HEK293 (cell line): ENCODE data around the gene IMMT.

Experiments used
- CTCF ChIA-PET: fragments of 350-600 bp; formaldehyde crosslinking; extraction: SDS; loops from one replicate; lab custom pipeline; 2021; ENCODE audit warnings: antibody characterized with exemption; lab: Yijun Ruan, JAX
- POLR2A ChIA-PET: fragments of 300-600 bp; formaldehyde crosslinking; extraction: SDS; loops from one replicate; lab custom pipeline; 2020; ENCODE audit warnings: antibody characterized with exemption, inconsistent platforms; lab: Yijun Ruan, JAX
- H3K27ac ChIP-seq: fragments of 200-500 bp; sonication (Bioruptor generic); 2 replicates; pipeline ENCODE4 v1.5.1; 2014; ENCODE audit warnings: low read depth, low read length, control low read depth, inconsistent platforms; ENCODE audit errors: extremely low read depth
- H3K36me3 ChIP-seq, 2 experiments: fragments of 200-500 bp in 1 of 2; sonication (Bioruptor generic) in 1 of 2; 1 replicate in 1 of 2; 2 replicates in 1 of 2; pipeline ENCODE4 v1.5.1; 2014 to 2017; ENCODE audit warnings: inconsistent platforms in 2 of 2, low read length in 2 of 2; ENCODE audit not compliant: control insufficient read depth in 2 of 2, insufficient read depth in 1 of 2
- H3K4me1 ChIP-seq: fragments of 200-500 bp; sonication (Bioruptor generic); 2 replicates; pipeline ENCODE4 v1.5.1; 2014; ENCODE audit warnings: mild to moderate bottlenecking, low read length, inconsistent platforms; ENCODE audit not compliant: control insufficient read depth, insufficient read depth
- H3K4me3 ChIP-seq: 2 replicates; pipeline ENCODE4 v1.5.1; 2011; ENCODE audit warnings: low read depth, mild to moderate bottlenecking, control low read depth, low read length, moderate library complexity
- H3K9me3 ChIP-seq: fragments of 200-500 bp; sonication (Bioruptor generic); 2 replicates; pipeline ENCODE4 v1.5.1; 2014; ENCODE audit warnings: low read depth, low read length, inconsistent platforms; ENCODE audit not compliant: control insufficient read depth, insufficient read depth
- BCL11A ChIP-seq: fragments of 450-650 bp; formaldehyde crosslinking; IDR thresholded peaks from 2 replicates; pipeline ENCODE4 v1.5.1; 2016; ENCODE audit warnings: low read depth, missing biosample characterization, missing genetic modification characterization
- SETDB1 ChIP-seq: IDR thresholded peaks from one replicate; pipeline ENCODE4 v1.6.1; 2017; ENCODE audit warnings: mild to moderate bottlenecking, low read length, moderate library complexity, mixed read lengths; ENCODE audit not compliant: insufficient read length
- SP3 ChIP-seq: fragments of 450-650 bp; formaldehyde crosslinking; IDR thresholded peaks from 2 replicates; pipeline ENCODE4 v1.5.1; 2016; ENCODE audit warnings: missing biosample characterization, missing genetic modification characterization
- YY1 ChIP-seq: fragments of 450-650 bp; formaldehyde crosslinking; IDR thresholded peaks from 2 replicates; pipeline ENCODE4 v1.5.1; 2018; ENCODE audit warnings: missing biosample characterization, missing genetic modification characterization
- ZBTB17 ChIP-seq: fragments of 450-650 bp; formaldehyde crosslinking; IDR thresholded peaks from 2 replicates; pipeline ENCODE4 v1.5.1; 2016; ENCODE audit warnings: missing biosample characterization, missing genetic modification characterization
- ZFHX2 ChIP-seq: fragments of 450-650 bp; formaldehyde crosslinking; conservative IDR thresholded peaks from 2 replicates; pipeline ENCODE4 v1.5.1; 2016; ENCODE audit warnings: missing biosample characterization, missing genetic modification characterization
- ZFP37 ChIP-seq: fragments of 450-650 bp; formaldehyde crosslinking; IDR thresholded peaks from 2 replicates; pipeline ENCODE4 v1.5.1; 2016; ENCODE audit warnings: missing biosample characterization, missing genetic modification characterization
- ZNF114 ChIP-seq: fragments of 450-650 bp; formaldehyde crosslinking; IDR thresholded peaks from 2 replicates; pipeline ENCODE4 v1.5.0; 2017; ENCODE audit warnings: missing biosample characterization, missing genetic modification characterization
- ZNF138 ChIP-seq: fragments of 450-650 bp; formaldehyde crosslinking; IDR thresholded peaks from 2 replicates; pipeline ENCODE4 v1.5.1; 2016; ENCODE audit warnings: missing biosample characterization, missing genetic modification characterization, borderline replicate concordance
- ZNF16 ChIP-seq: fragments of 450-650 bp; formaldehyde crosslinking; IDR thresholded peaks from 2 replicates; pipeline ENCODE4 v1.5.1; 2016; ENCODE audit warnings: low read depth, missing biosample characterization, missing genetic modification characterization
- ZNF174 ChIP-seq: fragments of 450-650 bp; formaldehyde crosslinking; IDR thresholded peaks from 2 replicates; pipeline ENCODE4 v1.5.0; 2017; ENCODE audit warnings: missing biosample characterization, mild to moderate bottlenecking, missing genetic modification characterization
- ZNF211 ChIP-seq: fragments of 450-650 bp; formaldehyde crosslinking; IDR thresholded peaks from 2 replicates; pipeline ENCODE4 v1.5.1; 2016; ENCODE audit warnings: low read depth, missing biosample characterization, missing genetic modification characterization
- ZNF23 ChIP-seq: fragments of 450-650 bp; formaldehyde crosslinking; IDR thresholded peaks from 2 replicates; pipeline ENCODE4 v1.5.1; 2016; ENCODE audit warnings: missing biosample characterization, missing genetic modification characterization, borderline replicate concordance
- ZNF404 ChIP-seq: fragments of 450-650 bp; formaldehyde crosslinking; IDR thresholded peaks from 2 replicates; pipeline ENCODE4 v1.5.1; 2017; ENCODE audit warnings: missing biosample characterization, missing genetic modification characterization
- ZNF416 ChIP-seq: fragments of 450-650 bp; formaldehyde crosslinking; IDR thresholded peaks from 2 replicates; pipeline ENCODE4 v1.5.1; 2016; ENCODE audit warnings: missing biosample characterization, missing genetic modification characterization
- ZNF426 ChIP-seq: fragments of 450-650 bp; formaldehyde crosslinking; IDR thresholded peaks from 2 replicates; pipeline ENCODE4 v1.5.1; 2017; ENCODE audit warnings: missing biosample characterization, missing genetic modification characterization, mild to moderate bottlenecking, inconsistent platforms, moderate library complexity
- ZNF521 ChIP-seq: fragments of 450-650 bp; formaldehyde crosslinking; IDR thresholded peaks from 2 replicates; pipeline ENCODE4 v1.5.1; 2017; ENCODE audit warnings: missing biosample characterization, mild to moderate bottlenecking, missing genetic modification characterization
- ZNF571 ChIP-seq: fragments of 450-650 bp; formaldehyde crosslinking; IDR thresholded peaks from 2 replicates; pipeline ENCODE4 v1.5.0; 2017; ENCODE audit warnings: missing biosample characterization, missing genetic modification characterization
- ZNF670 ChIP-seq: fragments of 450-650 bp; formaldehyde crosslinking; IDR thresholded peaks from 2 replicates; pipeline ENCODE4 v1.5.1; 2016; ENCODE audit warnings: missing biosample characterization, missing genetic modification characterization, low read depth
- ZNF707 ChIP-seq: fragments of 450-650 bp; formaldehyde crosslinking; IDR thresholded peaks from 2 replicates; pipeline ENCODE4 v1.5.1; 2016; ENCODE audit warnings: missing biosample characterization, missing genetic modification characterization
- ZNF747 ChIP-seq: fragments of 450-650 bp; formaldehyde crosslinking; IDR thresholded peaks from 2 replicates; pipeline ENCODE4 v1.5.1; 2016; ENCODE audit warnings: missing biosample characterization, missing genetic modification characterization
- ZXDB ChIP-seq: fragments of 450-650 bp; formaldehyde crosslinking; IDR thresholded peaks from 2 replicates; pipeline ENCODE4 v1.5.1; 2016; ENCODE audit warnings: missing biosample characterization, missing genetic modification characterization
- TF ChIP-seq, protein P1 (sequence below): fragments of 450-650 bp; formaldehyde crosslinking; IDR thresholded peaks from 2 replicates; pipeline ENCODE4 v1.5.1; 2016; ENCODE audit warnings: missing biosample characterization, missing genetic modification characterization
- TF ChIP-seq, protein P2 (sequence below): fragments of 450-650 bp; formaldehyde crosslinking; IDR thresholded peaks from 2 replicates; pipeline ENCODE4 v1.5.1; 2016; ENCODE audit warnings: missing biosample characterization, missing genetic modification characterization
- TF ChIP-seq, protein P3 (sequence below): fragments of 450-650 bp; formaldehyde crosslinking; IDR thresholded peaks from 2 replicates; pipeline ENCODE4 v1.5.1; 2017; ENCODE audit warnings: missing biosample characterization, missing genetic modification characterization

Gene IMMT

DNA sequence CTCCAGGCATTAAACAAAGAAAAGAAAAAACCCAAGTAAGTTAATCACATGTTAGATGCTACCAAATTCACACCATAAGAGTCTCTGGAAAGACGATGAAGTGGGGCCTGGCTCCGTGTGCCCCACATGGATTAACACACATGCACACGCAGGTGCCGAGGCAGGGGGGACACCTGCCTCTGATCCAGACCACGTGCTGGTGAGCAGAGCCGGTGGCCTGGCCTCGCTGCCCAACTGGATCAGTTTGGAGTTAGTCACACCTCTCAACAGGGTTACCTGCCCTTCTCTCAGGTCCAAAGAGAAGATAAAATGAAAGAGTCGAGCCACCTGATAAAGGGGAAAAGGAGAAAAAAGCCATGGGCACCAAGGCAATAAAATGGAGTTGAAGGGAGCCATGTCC, 44.5 kb upstream of the IMMT start:
- Histone ChIP-seq H3K4me3 (no peak overlapping the region), H3K27ac (no peak overlapping the region), H3K36me3 (no peaks in the 10 kb centered on the region), H3K9me3 (no peaks in the 10 kb centered on the region), H3K4me1 (no peaks in the 10 kb centered on the region)
- ChIA-PET POLR2A (no interaction called here), CTCF (no interaction called here)
- no peak for TF ChIP-seq ZNF114 (tag by site-specific recombination)
- no peak for TF ChIP-seq BCL11A
- TF ChIP-seq YY1 (tag by site-specific recombination): no peak
- no peak for TF ChIP-seq ZNF416
- no peak for TF ChIP-seq ZNF670
- TF ChIP-seq ZNF404 (tag by site-specific recombination): no peak
- no peak for TF ChIP-seq ZNF211 (tag by site-specific recombination)
- TF ChIP-seq ZNF571 (tag by site-specific recombination): no peak
- TF ChIP-seq ZXDB (tag by site-specific recombination): no peak

DNA sequence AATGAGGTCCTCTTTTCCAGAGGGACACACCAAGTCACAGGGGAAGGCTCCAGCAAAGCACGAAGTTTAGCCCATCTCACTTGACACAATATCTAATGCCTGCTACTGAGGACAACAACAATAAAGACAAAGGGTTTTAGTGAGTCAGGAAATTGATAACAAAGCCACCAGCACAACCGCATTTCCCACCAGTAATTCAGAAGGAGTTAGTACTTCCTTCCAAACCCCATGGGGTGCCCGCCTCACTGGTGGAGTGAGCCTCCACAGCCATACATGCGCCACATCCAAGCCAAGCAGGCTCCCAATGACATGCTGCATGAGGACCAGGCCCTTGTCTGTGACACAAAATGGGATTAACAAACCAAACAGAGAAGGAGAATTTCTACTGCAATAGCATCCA, 44.1 kb upstream of the IMMT start:
- POLR2A ChIA-PET: no interaction called here
- H3K36me3 ChIP-seq: no peaks in the 10 kb centered on the region
- CTCF ChIA-PET: no interaction called here
- no peak overlapping the region for H3K27ac ChIP-seq
- H3K4me3 ChIP-seq: no peak overlapping the region
- no peaks in the 10 kb centered on the region for H3K4me1 ChIP-seq
- H3K9me3 ChIP-seq: no peaks in the 10 kb centered on the region
- TF ChIP-seq, protein P1, sequence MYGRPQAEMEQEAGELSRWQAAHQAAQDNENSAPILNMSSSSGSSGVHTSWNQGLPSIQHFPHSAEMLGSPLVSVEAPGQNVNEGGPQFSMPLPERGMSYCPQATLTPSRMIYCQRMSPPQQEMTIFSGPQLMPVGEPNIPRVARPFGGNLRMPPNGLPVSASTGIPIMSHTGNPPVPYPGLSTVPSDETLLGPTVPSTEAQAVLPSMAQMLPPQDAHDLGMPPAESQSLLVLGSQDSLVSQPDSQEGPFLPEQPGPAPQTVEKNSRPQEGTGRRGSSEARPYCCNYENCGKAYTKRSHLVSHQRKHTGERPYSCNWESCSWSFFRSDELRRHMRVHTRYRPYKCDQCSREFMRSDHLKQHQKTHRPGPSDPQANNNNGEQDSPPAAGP (tag by site-specific recombination): no peak
- TF ChIP-seq SP3 (tag by site-specific recombination) (no peak), ZNF211 (tag by site-specific recombination) (no peak), ZNF23 (no peak), ZNF426 (tag by site-specific recombination) (no peak), ZNF138 (tag by site-specific recombination) (no peak)
- TF ChIP-seq, protein P2, sequence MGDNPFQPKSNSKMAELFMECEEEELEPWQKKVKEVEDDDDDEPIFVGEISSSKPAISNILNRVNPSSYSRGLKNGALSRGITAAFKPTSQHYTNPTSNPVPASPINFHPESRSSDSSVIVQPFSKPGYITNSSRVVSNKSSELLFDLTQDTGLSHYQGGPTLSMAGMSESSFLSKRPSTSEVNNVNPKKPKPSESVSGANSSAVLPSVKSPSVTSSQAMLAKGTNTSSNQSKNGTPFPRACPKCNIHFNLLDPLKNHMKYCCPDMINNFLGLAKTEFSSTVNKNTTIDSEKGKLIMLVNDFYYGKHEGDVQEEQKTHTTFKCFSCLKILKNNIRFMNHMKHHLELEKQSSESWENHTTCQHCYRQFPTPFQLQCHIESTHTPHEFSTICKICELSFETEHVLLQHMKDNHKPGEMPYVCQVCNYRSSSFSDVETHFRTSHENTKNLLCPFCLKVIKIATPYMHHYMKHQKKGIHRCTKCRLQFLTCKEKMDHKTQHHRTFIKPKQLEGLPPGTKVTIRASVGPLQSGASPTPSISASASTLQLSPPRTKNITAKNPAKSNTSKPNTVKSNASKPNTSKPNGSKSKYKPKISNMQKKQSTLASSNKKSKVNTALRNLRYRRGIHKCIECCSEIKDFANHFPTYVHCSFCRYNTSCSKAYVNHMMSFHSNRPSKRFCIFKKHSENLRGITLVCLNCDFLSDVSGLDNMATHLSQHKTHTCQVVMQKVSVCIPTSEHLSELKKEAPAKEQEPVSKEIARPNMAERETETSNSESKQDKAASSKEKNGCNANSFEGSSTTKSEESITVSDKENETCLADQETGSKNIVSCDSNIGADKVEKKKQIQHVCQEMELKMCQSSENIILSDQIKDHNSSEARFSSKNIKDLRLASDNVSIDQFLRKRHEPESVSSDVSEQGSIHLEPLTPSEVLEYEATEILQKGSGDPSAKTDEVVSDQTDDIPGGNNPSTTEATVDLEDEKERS (tag by site-specific recombination): no peak
- TF ChIP-seq, protein P3, sequence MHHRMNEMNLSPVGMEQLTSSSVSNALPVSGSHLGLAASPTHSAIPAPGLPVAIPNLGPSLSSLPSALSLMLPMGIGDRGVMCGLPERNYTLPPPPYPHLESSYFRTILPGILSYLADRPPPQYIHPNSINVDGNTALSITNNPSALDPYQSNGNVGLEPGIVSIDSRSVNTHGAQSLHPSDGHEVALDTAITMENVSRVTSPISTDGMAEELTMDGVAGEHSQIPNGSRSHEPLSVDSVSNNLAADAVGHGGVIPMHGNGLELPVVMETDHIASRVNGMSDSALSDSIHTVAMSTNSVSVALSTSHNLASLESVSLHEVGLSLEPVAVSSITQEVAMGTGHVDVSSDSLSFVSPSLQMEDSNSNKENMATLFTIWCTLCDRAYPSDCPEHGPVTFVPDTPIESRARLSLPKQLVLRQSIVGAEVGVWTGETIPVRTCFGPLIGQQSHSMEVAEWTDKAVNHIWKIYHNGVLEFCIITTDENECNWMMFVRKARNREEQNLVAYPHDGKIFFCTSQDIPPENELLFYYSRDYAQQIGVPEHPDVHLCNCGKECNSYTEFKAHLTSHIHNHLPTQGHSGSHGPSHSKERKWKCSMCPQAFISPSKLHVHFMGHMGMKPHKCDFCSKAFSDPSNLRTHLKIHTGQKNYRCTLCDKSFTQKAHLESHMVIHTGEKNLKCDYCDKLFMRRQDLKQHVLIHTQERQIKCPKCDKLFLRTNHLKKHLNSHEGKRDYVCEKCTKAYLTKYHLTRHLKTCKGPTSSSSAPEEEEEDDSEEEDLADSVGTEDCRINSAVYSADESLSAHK (tag by site-specific recombination): no peak

DNA sequence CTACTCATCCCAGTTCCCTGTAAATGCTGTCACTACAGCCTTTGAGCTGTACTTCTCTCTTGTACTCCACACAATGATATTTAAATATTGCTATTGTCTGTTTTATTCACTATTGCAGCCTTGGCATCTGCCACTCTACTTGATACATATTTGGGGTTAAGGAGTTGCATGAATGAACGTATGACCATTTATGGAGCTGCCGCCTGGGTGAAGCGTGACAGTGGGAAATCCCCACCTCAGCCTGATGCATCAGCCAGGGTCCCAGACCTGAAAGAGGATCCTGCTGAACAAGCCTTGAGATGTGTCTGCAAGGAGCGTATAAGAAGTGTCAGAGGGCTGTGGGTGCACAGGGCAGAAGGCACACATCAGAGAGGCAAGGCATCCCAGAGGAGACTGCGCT, 43.1 kb upstream of the IMMT start:
- H3K36me3 ChIP-seq: no peaks in the 10 kb centered on the region
- no peak overlapping the region for H3K4me3 ChIP-seq
- CTCF ChIA-PET: interaction anchor here (3.1 kb wide), 1 partner anchor 18 kb away, joined by 10 read pairs; no protein-coding TSS in a partner anchor
- H3K9me3 ChIP-seq: no peaks in the 10 kb centered on the region
- no peaks in the 10 kb centered on the region; the same call in 1 of the 2 replicates for H3K4me1 ChIP-seq
- no peak overlapping the region for H3K27ac ChIP-seq
- TF ChIP-seq ZBTB17 (tag by site-specific recombination) (no peak), ZNF16 (no peak), ZNF521 (tag by site-specific recombination) (no peak), ZNF174 (no peak), ZFHX2 (tag by site-specific recombination) (no peak), SETDB1 (no peak), ZFP37 (no peak), ZNF747 (no peak), ZNF707 (tag by site-specific recombination) (no peak)
- TF ChIP-seq, protein P2 (tag by site-specific recombination): no peak
- POLR2A ChIA-PET: no interaction called here
